BJ (cell line): ENCODE results near the gene OR6B2. TPM values are rescaled to one million over a fixed set of nuclear protein-coding genes. Genes with fewer than 3 reads are reported as not detected.

Experiments used
- CTCF ChIA-PET: fragments of 350-600 bp; formaldehyde crosslinking; extraction: SDS; loops from one replicate; lab custom pipeline; 2021; ENCODE audit warnings: antibody characterized with exemption, inconsistent platforms; lab: Yijun Ruan, JAX
- POLR2A ChIA-PET: fragments of 300-600 bp; sonication (Branson Sonifier 250); formaldehyde crosslinking; extraction: SDS; loops from one replicate; lab custom pipeline; 2021; ENCODE audit warnings: antibody characterized with exemption; lab: Charles Lee
- DNase-seq: peaks from one replicate; pipeline ENCODE4 v3.0.0-alpha.2; 2011; ENCODE audit warnings: low read depth
- H3K27me3 ChIP-seq: 2 replicates; pipeline ENCODE4 v1.6.0; 2011; ENCODE audit warnings: low read length; ENCODE audit not compliant: control insufficient read depth, insufficient read depth
- H3K36me3 ChIP-seq: 2 replicates; pipeline ENCODE4 v1.5.1; 2011; ENCODE audit warnings: low read length; ENCODE audit not compliant: control insufficient read depth, insufficient read depth
- H3K4me3 ChIP-seq: 2 replicates; pipeline ENCODE4 v1.5.1; 2011; ENCODE audit warnings: low read depth, mild to moderate bottlenecking, control low read depth, low read length
- polyA plus RNA-seq: library from polyadenylated mRNA; depleted of rRNA; stranded (reverse); fragments of >200 nt; gene quantifications from 2 replicates; pipeline ENCODE4 v1.2.3, GENCODE V29; 2011
- TF ChIP-seq, protein P1 (sequence below): IDR thresholded peaks from 2 replicates; pipeline ENCODE4 v1.5.1; 2011; ENCODE audit warnings: low read depth, mild to moderate bottlenecking, control low read depth, inconsistent platforms, low read length, moderate library complexity; ENCODE audit not compliant: insufficient read depth

OR6B2 gene
- polyA plus RNA-seq, 1 experiment: not detected

DNA sequence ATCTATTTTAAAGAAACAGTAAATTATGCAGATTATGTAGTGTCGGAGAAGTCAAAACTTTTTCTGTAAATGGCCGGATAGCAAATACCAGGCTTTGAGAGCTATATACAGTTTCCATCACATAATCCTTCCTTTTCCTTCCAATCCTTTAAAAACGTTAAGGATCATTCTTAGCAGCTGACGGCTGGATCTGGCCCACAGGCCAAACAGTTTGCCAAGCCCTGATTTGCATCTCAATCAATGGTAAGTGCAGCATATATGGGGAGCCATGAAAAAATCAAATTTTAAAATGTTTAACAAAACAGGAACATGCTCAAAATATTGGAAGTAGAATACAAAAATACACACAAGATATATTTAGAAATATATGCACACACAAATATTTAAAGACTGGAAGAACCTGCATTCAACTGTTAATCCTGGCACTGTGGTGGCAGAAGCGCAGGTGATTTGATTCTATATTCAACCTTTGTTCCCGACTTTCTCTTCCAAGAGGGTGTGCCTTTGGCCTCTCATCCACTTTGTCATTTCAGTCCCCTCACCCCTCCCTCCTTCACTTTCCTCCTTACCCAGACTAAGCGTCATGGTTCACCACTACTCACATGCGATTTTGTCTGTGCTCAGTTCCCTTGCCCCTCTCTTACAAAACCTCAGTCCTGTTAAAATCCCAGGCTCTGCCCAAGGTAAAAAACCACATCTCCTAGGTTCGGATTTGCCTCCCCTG lies 32.4 kb downstream of the OR6B2 start:
- no peak for DNase-seq
- ChIA-PET POLR2A (no interaction called here), CTCF (interaction anchor here (6.3 kb wide), 1 partner anchor 23 kb away, joined by 23 read pairs; no protein-coding TSS in a partner anchor)
- Histone ChIP-seq H3K27me3 (no peaks in the 10 kb centered on the region), H3K36me3 (peaks cover 4% of the 10 kb centered on the region), H3K4me3 (no peak overlapping the region)
- TF ChIP-seq, protein P1, sequence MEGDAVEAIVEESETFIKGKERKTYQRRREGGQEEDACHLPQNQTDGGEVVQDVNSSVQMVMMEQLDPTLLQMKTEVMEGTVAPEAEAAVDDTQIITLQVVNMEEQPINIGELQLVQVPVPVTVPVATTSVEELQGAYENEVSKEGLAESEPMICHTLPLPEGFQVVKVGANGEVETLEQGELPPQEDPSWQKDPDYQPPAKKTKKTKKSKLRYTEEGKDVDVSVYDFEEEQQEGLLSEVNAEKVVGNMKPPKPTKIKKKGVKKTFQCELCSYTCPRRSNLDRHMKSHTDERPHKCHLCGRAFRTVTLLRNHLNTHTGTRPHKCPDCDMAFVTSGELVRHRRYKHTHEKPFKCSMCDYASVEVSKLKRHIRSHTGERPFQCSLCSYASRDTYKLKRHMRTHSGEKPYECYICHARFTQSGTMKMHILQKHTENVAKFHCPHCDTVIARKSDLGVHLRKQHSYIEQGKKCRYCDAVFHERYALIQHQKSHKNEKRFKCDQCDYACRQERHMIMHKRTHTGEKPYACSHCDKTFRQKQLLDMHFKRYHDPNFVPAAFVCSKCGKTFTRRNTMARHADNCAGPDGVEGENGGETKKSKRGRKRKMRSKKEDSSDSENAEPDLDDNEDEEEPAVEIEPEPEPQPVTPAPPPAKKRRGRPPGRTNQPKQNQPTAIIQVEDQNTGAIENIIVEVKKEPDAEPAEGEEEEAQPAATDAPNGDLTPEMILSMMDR: no peak

DNA sequence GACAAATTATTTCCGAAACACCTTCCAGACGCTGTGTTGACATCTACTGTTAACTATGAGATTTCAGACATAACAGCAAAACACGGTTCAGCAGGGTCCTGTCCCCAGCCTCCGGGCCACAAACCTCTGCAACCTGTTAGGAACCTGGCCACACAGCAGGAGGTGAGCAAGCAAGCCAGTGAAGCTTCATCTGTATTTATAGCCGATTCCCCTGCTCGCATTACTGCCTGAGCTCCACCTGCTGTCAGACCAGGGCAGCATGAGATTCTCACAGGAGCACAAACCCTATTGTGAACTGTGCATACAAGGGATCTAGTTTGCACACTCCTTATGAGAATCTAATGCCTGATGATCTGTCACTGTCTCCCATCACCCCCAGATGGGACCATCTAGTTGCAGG lies 36.1 kb downstream of the OR6B2 start:
- Histone ChIP-seq H3K4me3 (no peak overlapping the region), H3K36me3 (peaks cover 8% of the 10 kb centered on the region), H3K27me3 (no peaks in the 10 kb centered on the region)
- TF ChIP-seq, protein P1: no peak
- POLR2A ChIA-PET: no interaction called here
- DNase-seq: no peak
- CTCF ChIA-PET: interaction anchor here (0.5 to 3.0 kb wide), 7 partner anchors 22 to 1479 kb away, joined by 3 to 10 read pairs (median 4); no protein-coding TSS in a partner anchor

DNA sequence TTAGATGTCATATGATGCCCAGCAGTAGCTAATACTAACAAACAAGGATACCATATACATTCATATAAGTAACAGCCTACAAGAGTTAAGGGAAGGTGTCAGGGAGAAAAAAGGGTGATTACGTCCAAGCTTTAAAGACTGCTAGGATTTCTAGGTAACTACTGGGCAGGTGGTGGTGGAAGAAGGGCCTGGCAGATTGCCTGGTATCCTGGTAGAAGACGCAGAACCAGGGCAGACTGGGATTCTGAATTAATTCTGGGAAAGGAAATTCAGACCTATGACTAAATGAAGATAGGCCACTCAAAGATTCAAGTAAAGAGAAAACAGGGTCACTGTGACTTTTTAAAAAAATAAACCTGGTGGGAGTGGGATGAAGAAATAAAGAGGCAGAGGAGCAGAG lies 36.9 kb downstream of the OR6B2 start:
- Histone ChIP-seq H3K27me3 (no peaks in the 10 kb centered on the region), H3K4me3 (no peak overlapping the region), H3K36me3 (peaks cover 11% of the 10 kb centered on the region)
- POLR2A ChIA-PET: no interaction called here
- no peak for DNase-seq
- TF ChIP-seq, protein P1: no peak
- CTCF ChIA-PET: interaction anchor here (1.1 to 5.7 kb wide), 9 partner anchors 9 to 959 kb away, joined by 3 to 40 read pairs (median 6); no protein-coding TSS in a partner anchor

DNA sequence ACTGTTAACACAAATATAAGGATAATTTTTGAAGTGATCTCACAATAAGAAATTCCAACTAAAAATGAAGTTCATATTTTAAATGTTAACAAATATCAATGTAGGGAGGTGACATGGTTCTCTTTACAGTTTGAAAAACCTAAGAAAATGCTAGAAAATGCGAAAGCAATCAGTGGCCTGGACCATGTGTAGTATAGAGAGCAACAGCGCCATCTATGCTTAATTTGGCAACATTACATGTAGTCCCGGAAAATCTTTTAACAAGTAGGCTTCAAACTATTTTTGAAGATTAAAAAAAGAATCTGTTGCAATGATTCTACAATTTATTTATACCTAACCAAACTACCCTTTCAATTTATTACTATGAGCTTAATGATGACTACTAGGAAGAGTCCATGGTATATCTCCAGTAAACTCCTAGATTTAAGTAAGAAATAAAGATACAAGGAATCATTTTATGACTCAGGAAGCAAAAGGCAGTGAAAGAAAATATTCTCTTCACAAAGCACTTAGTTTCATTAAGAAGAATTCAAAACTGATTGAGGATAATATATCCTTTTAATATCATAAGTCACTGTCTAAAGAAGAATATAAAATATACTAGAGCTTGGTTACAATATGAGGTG lies 38.4 kb downstream of the OR6B2 start:
- POLR2A ChIA-PET: no interaction called here
- TF ChIP-seq, protein P1: peak; percentile 78
- no peaks in the 10 kb centered on the region for H3K27me3 ChIP-seq
- peaks cover 15% of the 10 kb centered on the region for H3K36me3 ChIP-seq
- CTCF ChIA-PET: interaction anchor here (0.7 to 5.7 kb wide), 18 partner anchors 7 to 1097 kb away, joined by 3 to 40 read pairs (median 4); no protein-coding TSS in a partner anchor
- H3K4me3 ChIP-seq: no peak overlapping the region
- DNase-seq: no peak

DNA sequence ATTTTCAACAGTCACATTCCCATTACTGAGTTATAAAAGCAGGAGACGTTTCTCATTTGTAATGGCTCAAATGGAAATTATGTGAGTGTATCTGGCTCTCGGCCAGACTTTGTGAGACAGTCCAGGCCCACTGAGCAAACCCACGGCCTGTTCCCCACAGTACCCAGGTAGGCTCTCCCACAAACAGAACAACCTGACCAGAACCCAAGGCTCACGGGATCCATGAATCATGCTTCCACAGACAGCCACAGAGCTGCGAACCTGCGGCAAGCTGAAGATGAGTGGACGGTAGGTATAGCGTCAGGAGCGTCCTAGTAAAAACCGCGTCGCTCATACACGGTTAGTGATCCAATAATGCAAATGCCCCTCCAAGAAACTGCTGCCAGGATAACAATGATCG lies 39.3 kb downstream of the OR6B2 start:
- Histone ChIP-seq H3K4me3 (no peak overlapping the region), H3K36me3 (peaks cover 17% of the 10 kb centered on the region), H3K27me3 (no peaks in the 10 kb centered on the region)
- POLR2A ChIA-PET: no interaction called here
- TF ChIP-seq, protein P1: no peak
- CTCF ChIA-PET: interaction anchor here (0.8 to 5.7 kb wide), 6 partner anchors 8 to 968 kb away, joined by 3 to 40 read pairs (median 8); no protein-coding TSS in a partner anchor
- no peak for DNase-seq
